ENCODE measurements around the gene XXYLT1.
A peak's percentile ranks its signal among the peaks of the same experiment; 100 is the strongest.

Gene XXYLT1

DNA sequence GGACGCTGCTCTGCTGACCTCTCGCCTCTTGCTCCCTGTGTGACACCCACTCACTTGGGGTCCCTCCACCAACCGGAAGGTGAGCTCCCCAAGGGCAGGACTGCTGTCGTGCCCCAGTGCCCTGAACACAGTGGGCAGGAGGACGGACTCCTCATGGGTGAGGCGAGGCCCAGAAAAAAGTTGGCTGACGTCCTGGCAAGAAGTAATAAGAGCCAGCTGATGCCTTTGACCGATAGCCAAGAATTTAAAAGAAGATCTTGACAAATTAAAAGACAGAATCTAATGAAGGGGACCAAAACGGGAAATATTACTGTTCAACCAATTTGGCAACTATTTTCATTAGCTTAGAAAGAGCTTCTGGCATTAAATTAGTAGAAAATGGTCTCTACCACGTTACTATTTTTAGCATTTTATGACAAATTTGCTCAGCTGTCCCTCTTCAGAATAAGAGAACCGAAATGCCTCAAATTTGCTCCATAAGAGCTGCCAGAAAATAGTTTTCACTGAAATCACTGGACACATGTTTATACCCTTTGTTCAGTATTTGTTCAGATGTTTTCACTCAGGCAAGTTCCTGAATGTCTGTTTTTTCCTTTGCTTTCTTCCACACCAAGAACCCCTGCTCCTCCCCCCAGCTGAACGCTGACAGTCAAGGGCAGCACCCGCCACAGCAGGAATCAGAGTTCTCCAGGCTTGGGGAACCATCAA lies 60.5 kb downstream of the XXYLT1 start:
- TF ChIP-seq, protein P1, sequence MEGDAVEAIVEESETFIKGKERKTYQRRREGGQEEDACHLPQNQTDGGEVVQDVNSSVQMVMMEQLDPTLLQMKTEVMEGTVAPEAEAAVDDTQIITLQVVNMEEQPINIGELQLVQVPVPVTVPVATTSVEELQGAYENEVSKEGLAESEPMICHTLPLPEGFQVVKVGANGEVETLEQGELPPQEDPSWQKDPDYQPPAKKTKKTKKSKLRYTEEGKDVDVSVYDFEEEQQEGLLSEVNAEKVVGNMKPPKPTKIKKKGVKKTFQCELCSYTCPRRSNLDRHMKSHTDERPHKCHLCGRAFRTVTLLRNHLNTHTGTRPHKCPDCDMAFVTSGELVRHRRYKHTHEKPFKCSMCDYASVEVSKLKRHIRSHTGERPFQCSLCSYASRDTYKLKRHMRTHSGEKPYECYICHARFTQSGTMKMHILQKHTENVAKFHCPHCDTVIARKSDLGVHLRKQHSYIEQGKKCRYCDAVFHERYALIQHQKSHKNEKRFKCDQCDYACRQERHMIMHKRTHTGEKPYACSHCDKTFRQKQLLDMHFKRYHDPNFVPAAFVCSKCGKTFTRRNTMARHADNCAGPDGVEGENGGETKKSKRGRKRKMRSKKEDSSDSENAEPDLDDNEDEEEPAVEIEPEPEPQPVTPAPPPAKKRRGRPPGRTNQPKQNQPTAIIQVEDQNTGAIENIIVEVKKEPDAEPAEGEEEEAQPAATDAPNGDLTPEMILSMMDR (IDR thresholded peaks at IDR 0.05; ENCODE audit: low read depth, low read length, missing control alignments): no peak
- H3K4me3 ChIP-seq (replicated peaks; ENCODE audit: low read depth, low read length): peak overlapping the region; percentile 35
- peak; percentile 90 for DNase-seq (ENCODE audit: extremely low read depth, low read depth)

DNA sequence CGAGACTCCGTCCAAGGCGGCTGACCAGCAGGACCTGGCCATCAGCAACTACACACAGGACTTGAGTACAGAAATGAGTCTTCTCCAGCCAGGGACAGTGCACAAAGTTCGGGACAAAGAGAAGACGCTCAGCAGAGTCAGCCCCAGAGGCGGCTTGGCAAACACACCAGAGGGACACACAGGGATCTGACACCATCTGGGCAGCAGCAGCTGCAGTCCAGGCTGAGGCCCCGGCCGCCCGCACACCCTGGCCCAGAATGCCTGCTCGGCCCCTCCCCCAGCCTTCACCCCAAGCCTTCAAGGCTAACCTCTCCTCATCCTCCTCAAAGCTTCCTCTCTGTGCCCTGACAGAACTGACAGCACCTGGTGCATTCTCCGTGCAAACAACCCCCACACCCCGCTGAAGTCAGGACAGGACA lies 61.1 kb downstream of the XXYLT1 start:
- H3K4me3 ChIP-seq (replicated peaks; ENCODE audit: low read depth, low read length): peak overlapping the region; percentile 35
- TF ChIP-seq, protein P1 (IDR thresholded peaks at IDR 0.05; ENCODE audit: low read depth, low read length, missing control alignments): no peak
- DNase-seq (ENCODE audit: extremely low read depth, low read depth): no peak

DNA sequence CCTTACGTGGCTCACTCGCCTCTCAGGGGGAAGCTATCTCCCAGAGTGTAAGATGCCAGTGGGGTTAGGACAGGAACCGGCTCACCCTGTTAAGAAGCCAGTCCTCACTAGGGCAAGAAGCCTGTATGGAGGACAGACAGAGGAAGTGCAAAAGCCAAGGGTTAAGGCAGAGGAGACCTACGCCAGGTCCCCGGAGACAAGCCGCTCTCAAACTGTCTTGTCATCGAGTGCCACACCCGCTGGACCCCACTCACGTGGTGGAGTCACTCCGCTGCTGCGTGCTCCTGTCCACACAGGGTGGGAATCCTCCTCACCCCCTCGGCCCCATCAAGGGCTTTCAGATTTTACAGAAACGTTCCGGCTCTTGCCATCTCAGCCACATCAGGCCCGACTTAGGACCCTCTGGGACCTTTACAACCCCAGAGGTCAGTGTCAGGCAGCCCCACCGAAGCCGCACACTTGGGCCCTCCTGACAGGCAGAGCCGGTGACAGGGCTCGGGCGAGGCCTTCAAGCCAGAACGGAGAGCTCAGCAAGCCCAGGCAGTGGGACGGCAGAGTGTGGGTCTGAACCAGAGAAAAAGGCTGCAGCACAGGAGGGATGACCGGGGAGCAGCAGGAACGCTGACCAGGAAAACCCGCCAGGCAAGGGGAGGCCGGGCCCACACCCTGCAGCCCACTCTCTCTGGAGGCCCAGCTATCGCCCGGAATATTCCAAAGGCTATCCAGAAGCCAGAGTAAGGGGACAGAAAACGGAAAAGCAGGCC lies 61.7 kb downstream of the XXYLT1 start:
- H3K4me3 ChIP-seq (replicated peaks; ENCODE audit: low read depth, low read length): peak overlapping the region; percentile 35
- no peak for DNase-seq (ENCODE audit: extremely low read depth, low read depth)
- TF ChIP-seq, protein P1 (IDR thresholded peaks at IDR 0.05; ENCODE audit: low read depth, low read length, missing control alignments): no peak

DNA sequence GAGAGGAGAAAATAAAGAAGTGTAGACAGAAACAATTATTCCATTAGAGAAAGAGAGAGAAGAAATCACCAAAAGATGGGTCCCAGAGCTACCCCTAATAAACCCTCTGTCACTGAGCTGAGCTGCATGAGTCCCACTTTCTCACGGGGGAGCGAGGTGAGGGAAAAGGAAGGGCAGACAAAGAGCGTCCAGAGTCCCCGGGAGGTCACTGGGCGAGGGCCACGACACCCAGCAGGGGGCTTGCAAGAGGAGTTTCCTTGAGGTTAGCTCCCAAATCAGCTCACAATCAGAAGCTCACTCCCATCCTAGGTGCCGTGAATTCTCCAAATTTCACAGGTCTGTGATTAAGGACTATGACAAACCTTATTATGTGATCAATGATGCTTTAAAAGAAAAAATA lies 62.3 kb downstream of the XXYLT1 start:
- H3K4me3 ChIP-seq (replicated peaks; ENCODE audit: low read depth, low read length): no peak overlapping the region
- no peak for DNase-seq (ENCODE audit: extremely low read depth, low read depth)
- TF ChIP-seq, protein P1 (IDR thresholded peaks at IDR 0.05; ENCODE audit: low read depth, low read length, missing control alignments): no peak

DNA sequence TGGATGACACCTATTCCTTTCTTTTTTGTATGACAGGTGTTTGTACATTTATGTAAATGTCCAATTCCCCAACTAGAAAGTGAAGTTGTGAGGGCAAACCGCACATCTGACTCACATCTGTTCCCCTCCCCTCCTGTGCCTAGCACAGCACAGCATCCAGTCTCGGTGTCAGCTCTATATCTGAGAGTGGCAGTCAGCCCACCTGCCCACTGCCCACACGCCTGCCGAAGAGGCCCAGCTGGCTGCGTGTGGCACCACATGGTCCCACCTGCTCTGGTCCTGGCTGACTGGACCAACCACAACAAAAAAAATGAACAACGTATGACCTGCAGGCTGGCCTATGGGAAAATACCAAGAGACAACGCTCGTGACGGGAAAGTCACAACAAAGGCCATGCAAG lies 62.8 kb downstream of the XXYLT1 start:
- TF ChIP-seq, protein P1 (IDR thresholded peaks at IDR 0.05; ENCODE audit: low read depth, low read length, missing control alignments): no peak
- DNase-seq (ENCODE audit: extremely low read depth, low read depth): no peak
- H3K4me3 ChIP-seq (replicated peaks; ENCODE audit: low read depth, low read length): no peak overlapping the region

DNA sequence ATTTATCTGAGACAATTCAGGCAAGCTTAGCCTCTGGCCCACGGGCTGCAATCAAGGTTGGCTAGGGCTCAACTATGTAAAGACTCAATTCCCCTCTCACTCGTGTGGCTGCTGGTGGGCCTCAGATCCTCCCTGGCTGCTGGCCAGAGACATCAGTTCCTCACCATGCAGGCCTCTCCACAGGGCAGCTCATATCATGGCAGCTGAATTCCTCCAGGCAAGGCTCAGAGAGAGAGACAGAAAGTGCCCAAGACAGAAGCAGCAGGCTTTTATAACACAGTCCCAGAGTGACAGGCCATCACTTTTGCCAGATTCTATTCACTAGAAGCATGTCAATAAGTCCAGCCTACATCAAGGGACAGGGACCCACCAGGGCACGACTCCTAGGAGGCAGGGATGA lies 63.2 kb downstream of the XXYLT1 start:
- no peak for DNase-seq (ENCODE audit: extremely low read depth, low read depth)
- TF ChIP-seq, protein P1 (IDR thresholded peaks at IDR 0.05; ENCODE audit: low read depth, low read length, missing control alignments): no peak
- no peak overlapping the region for H3K4me3 ChIP-seq (replicated peaks; ENCODE audit: low read depth, low read length)

Data from HFF-Myc (cell line).